ENCODE data around the gene CCL20. TPM values are rescaled to one million over a fixed set of nuclear protein-coding genes. Genes with fewer than 3 reads are reported as not detected.

Gene CCL20
- total RNA-seq, 2 experiments from 2014 or later = not detected

GRCh38 chr2:227774895-227775842, 38.5 kb upstream of the CCL20 start:
- Histone ChIP-seq H4K20me1 (ENCODE audit: insufficient read depth, low read length) (no peaks in the 10 kb centered on the region), H3K9me2 (ENCODE audit: insufficient read depth, low read length) (no peaks in the 10 kb centered on the region), H3K36me3 (ENCODE audit: insufficient read depth, low read length) (no peaks in the 10 kb centered on the region), H3K9me3 (ENCODE audit: low read length) (no peaks in the 10 kb centered on the region), H2AFZ (ENCODE audit: low read length) (no peak overlapping the region), H3K4me3 (ENCODE audit: low read depth, low read length, poor library complexity, severe bottlenecking) (no peak overlapping the region), H3K79me2 (ENCODE audit: insufficient read depth, low read depth, low read length) (no peaks in the 10 kb centered on the region), H3K4me1 (ENCODE audit: insufficient read depth, low read length, poor library complexity, severe bottlenecking) (no peaks in the 10 kb centered on the region), H3K27ac (ENCODE audit: low read depth, low read length, poor library complexity, severe bottlenecking) (no peak overlapping the region), H3K4me2 (ENCODE audit: low read length) (no peak overlapping the region)
- ChIA-PET POLR2A (no interaction called here), CTCF (ENCODE audit: unreplicated experiment) (interaction anchor here (0.5 kb wide), 1 partner anchor 310 kb away, joined by 5 read pairs; no protein-coding TSS in a partner anchor)
- DNase-seq (ENCODE audit: low spot score) = no peak
- TF ChIP-seq CTCF (conservative IDR thresholded peaks at IDR 0.05; ENCODE audit: low read length) = no peak
- no peak for TF ChIP-seq EZH2phosphoT487 (IDR thresholded peaks at IDR 0.05; ENCODE audit: borderline replicate concordance, low read depth, low read length)
- intact Hi-C loops (cut with micrococcal nuclease; ENCODE audit: unreplicated experiment) = no loop called here
- BruUV-seq (replicated peaks) = no TSS peak

DNA sequence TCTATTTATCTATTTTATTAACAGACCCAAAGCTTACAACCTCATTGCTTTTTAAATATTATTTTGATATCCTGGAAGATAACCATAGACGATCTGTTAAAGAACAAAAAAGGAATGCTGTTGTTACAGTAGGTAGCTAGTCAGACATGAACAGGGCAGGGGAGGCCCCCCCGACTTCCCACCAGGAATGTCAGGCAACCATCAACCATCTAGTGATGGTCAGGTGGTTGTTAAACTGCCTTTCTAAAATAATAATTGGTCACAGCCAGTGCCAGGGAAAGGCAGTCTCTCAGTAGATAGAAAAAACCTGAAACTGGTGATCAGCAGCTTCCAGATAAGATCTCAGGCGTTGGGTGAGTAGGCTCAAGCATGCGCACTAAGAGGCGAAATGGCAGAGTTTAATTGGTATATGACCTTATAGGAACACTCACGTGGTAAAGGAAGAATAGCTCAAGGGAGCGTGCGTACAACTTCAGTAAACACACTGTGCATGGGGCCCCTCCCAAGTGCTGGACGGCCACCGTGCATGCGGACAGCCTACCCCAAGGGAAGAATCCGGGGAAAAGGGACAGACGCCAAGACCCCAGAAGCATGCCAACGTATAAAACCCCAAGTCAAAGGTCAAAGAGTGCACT, 32.5 kb upstream of the CCL20 start:
- POLR2A ChIA-PET = no interaction called here
- H2AFZ ChIP-seq (ENCODE audit: low read length) = no peak overlapping the region
- DNase-seq (ENCODE audit: low spot score) = no peak
- no peak overlapping the region for H3K4me3 ChIP-seq (ENCODE audit: low read depth, low read length, poor library complexity, severe bottlenecking)
- H4K20me1 ChIP-seq (ENCODE audit: insufficient read depth, low read length) = no peaks in the 10 kb centered on the region
- no peaks in the 10 kb centered on the region for H3K9me3 ChIP-seq (ENCODE audit: low read length)
- no peak overlapping the region for H3K4me2 ChIP-seq (ENCODE audit: low read length)
- H3K4me1 ChIP-seq (ENCODE audit: insufficient read depth, low read length, poor library complexity, severe bottlenecking) = no peaks in the 10 kb centered on the region
- no peaks in the 10 kb centered on the region for H3K36me3 ChIP-seq (ENCODE audit: insufficient read depth, low read length)
- H3K27ac ChIP-seq (ENCODE audit: low read depth, low read length, poor library complexity, severe bottlenecking) = no peak overlapping the region
- no peaks in the 10 kb centered on the region for H3K79me2 ChIP-seq (ENCODE audit: insufficient read depth, low read depth, low read length)
- intact Hi-C loops (cut with micrococcal nuclease; ENCODE audit: unreplicated experiment) = no loop called here
- TF ChIP-seq CTCF (conservative IDR thresholded peaks at IDR 0.05; ENCODE audit: low read length) (no peak), EZH2phosphoT487 (IDR thresholded peaks at IDR 0.05; ENCODE audit: borderline replicate concordance, low read depth, low read length) (no peak)
- H3K9me2 ChIP-seq (ENCODE audit: insufficient read depth, low read length) = no peaks in the 10 kb centered on the region
- no TSS peak for BruUV-seq (replicated peaks)
- CTCF ChIA-PET (ENCODE audit: unreplicated experiment) = no interaction called here

- POLR2A ChIA-PET = no interaction called here
Measured at GRCh38 chr2:227781841-227782240, 31.8 kb upstream of the CCL20 start.

More at GRCh38 chr2:227781841-227782240, 31.8 kb upstream of the CCL20 start:
- Histone ChIP-seq H3K9me2 (ENCODE audit: insufficient read depth, low read length) (no peaks in the 10 kb centered on the region), H3K9me3 (ENCODE audit: low read length) (no peaks in the 10 kb centered on the region), H3K79me2 (ENCODE audit: insufficient read depth, low read depth, low read length) (no peaks in the 10 kb centered on the region), H3K4me3 (ENCODE audit: low read depth, low read length, poor library complexity, severe bottlenecking) (no peak overlapping the region), H3K27ac (ENCODE audit: low read depth, low read length, poor library complexity, severe bottlenecking) (no peak overlapping the region), H2AFZ (ENCODE audit: low read length) (no peak overlapping the region), H3K36me3 (ENCODE audit: insufficient read depth, low read length) (no peaks in the 10 kb centered on the region), H4K20me1 (ENCODE audit: insufficient read depth, low read length) (no peaks in the 10 kb centered on the region), H3K4me2 (ENCODE audit: low read length) (no peak overlapping the region), H3K4me1 (ENCODE audit: insufficient read depth, low read length, poor library complexity, severe bottlenecking) (no peaks in the 10 kb centered on the region)
- no TSS peak for BruUV-seq (replicated peaks)
- DNase-seq (ENCODE audit: low spot score) = no peak
- intact Hi-C loops (cut with micrococcal nuclease; ENCODE audit: unreplicated experiment) = no loop called here
- CTCF ChIA-PET (ENCODE audit: unreplicated experiment) = no interaction called here
- no peak for TF ChIP-seq CTCF (conservative IDR thresholded peaks at IDR 0.05; ENCODE audit: low read length)

Data from OCI-LY7 (cell line).